Measurements from ENCODE around the gene TMEM88.

- TF ChIP-seq, protein P1, sequence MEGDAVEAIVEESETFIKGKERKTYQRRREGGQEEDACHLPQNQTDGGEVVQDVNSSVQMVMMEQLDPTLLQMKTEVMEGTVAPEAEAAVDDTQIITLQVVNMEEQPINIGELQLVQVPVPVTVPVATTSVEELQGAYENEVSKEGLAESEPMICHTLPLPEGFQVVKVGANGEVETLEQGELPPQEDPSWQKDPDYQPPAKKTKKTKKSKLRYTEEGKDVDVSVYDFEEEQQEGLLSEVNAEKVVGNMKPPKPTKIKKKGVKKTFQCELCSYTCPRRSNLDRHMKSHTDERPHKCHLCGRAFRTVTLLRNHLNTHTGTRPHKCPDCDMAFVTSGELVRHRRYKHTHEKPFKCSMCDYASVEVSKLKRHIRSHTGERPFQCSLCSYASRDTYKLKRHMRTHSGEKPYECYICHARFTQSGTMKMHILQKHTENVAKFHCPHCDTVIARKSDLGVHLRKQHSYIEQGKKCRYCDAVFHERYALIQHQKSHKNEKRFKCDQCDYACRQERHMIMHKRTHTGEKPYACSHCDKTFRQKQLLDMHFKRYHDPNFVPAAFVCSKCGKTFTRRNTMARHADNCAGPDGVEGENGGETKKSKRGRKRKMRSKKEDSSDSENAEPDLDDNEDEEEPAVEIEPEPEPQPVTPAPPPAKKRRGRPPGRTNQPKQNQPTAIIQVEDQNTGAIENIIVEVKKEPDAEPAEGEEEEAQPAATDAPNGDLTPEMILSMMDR (IDR thresholded peaks at IDR 0.05; ENCODE audit: low read depth, low read length, missing input control), result no peak
- TF ChIP-seq MAX (IDR thresholded peaks at IDR 0.05), result no peak
- no peak for TF ChIP-seq YY1 (IDR thresholded peaks at IDR 0.05)
- no peak for TF ChIP-seq GABPA (IDR thresholded peaks at IDR 0.05 in 1 of 2, conservative IDR thresholded peaks at IDR 0.05 in 1 of 2)
- no peak for TF ChIP-seq EGR1 (IDR thresholded peaks at IDR 0.05; ENCODE audit: low read depth in 2 of 2)
- TF ChIP-seq RAD21 (IDR thresholded peaks at IDR 0.05), result no peak
- TF ChIP-seq RXRA (IDR thresholded peaks at IDR 0.05), result peak in 1 of 2 donors; percentile 29
- TF ChIP-seq TAF1 (conservative IDR thresholded peaks at IDR 0.05), result no peak
- TF ChIP-seq SP1 (IDR thresholded peaks at IDR 0.05), result peak; percentile 80
- TF ChIP-seq FOXA1 (IDR thresholded peaks at IDR 0.05), result no peak
- TF ChIP-seq, protein P2, sequence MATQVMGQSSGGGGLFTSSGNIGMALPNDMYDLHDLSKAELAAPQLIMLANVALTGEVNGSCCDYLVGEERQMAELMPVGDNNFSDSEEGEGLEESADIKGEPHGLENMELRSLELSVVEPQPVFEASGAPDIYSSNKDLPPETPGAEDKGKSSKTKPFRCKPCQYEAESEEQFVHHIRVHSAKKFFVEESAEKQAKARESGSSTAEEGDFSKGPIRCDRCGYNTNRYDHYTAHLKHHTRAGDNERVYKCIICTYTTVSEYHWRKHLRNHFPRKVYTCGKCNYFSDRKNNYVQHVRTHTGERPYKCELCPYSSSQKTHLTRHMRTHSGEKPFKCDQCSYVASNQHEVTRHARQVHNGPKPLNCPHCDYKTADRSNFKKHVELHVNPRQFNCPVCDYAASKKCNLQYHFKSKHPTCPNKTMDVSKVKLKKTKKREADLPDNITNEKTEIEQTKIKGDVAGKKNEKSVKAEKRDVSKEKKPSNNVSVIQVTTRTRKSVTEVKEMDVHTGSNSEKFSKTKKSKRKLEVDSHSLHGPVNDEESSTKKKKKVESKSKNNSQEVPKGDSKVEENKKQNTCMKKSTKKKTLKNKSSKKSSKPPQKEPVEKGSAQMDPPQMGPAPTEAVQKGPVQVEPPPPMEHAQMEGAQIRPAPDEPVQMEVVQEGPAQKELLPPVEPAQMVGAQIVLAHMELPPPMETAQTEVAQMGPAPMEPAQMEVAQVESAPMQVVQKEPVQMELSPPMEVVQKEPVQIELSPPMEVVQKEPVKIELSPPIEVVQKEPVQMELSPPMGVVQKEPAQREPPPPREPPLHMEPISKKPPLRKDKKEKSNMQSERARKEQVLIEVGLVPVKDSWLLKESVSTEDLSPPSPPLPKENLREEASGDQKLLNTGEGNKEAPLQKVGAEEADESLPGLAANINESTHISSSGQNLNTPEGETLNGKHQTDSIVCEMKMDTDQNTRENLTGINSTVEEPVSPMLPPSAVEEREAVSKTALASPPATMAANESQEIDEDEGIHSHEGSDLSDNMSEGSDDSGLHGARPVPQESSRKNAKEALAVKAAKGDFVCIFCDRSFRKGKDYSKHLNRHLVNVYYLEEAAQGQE (IDR thresholded peaks at IDR 0.05), result no peak
- peak; percentile 56 for TF ChIP-seq HNF4G (IDR thresholded peaks at IDR 0.05)
These were observed 21.7 kb upstream of the TMEM88 start for GRCh38 chr17:7833011-7833794.

All from liver (tissue), 3 donors.